GM12878 (cell line): ENCODE measurements around the gene AGER.
A peak's percentile ranks its signal among the peaks of the same experiment; 100 is the strongest.

Experiments used
- CREB1 ChIP-seq: IDR thresholded peaks from 2 replicates; pipeline ENCODE4 v1.6.1; 2012; ENCODE audit warnings: low read depth, mild to moderate bottlenecking, inconsistent platforms
- EED ChIP-seq: sonication (generic); IDR thresholded peaks from 2 replicates; pipeline ENCODE4 v1.6.1; 2016; ENCODE audit warnings: antibody characterized with exemption, low read depth
- HDAC2 ChIP-seq: fragments of 200-600 bp; sonication (generic); IDR thresholded peaks from 2 replicates; pipeline ENCODE4 v1.6.1; 2017
- POLR2A ChIP-seq: IDR thresholded peaks from 2 replicates; pipeline ENCODE4 v1.6.1; 2011; ENCODE audit warnings: low read depth, mild to moderate bottlenecking, low read length
- POLR2AphosphoS5 ChIP-seq: IDR thresholded peaks from 2 replicates; pipeline ENCODE4 v1.6.1; 2011; ENCODE audit warnings: mild to moderate bottlenecking, low read length, inconsistent platforms
- YY1 ChIP-seq: IDR thresholded peaks from 2 replicates; pipeline ENCODE4 v1.6.1; 2011; ENCODE audit warnings: low read depth, mild to moderate bottlenecking, low read length
- TF ChIP-seq, protein P1 (sequence below), 3 experiments: IDR thresholded peaks in 2 of 3; conservative IDR thresholded peaks in 1 of 3; 2 replicates each; pipeline ENCODE4 v1.5.1; 2011; ENCODE audit warnings: low read depth in 3 of 3, low read length in 3 of 3, mild to moderate bottlenecking in 3 of 3, control low read depth in 2 of 3, moderate library complexity in 2 of 3, inconsistent platforms in 1 of 3, mixed read lengths in 1 of 3; ENCODE audit not compliant: control insufficient read depth in 2 of 3, insufficient read depth in 1 of 3; ENCODE audit errors: extremely low read depth in 1 of 3
- TF ChIP-seq, protein P2 (sequence below): fragments of 450-650 bp; IDR thresholded peaks from 2 replicates; pipeline ENCODE4 v1.6.1; 2017; ENCODE audit warnings: mild to moderate bottlenecking, moderate library complexity
- TF ChIP-seq, protein P3 (sequence below): IDR thresholded peaks from 2 replicates; pipeline ENCODE4 v1.6.1; 2012; ENCODE audit warnings: mild to moderate bottlenecking, low read depth, low read length

DNA sequence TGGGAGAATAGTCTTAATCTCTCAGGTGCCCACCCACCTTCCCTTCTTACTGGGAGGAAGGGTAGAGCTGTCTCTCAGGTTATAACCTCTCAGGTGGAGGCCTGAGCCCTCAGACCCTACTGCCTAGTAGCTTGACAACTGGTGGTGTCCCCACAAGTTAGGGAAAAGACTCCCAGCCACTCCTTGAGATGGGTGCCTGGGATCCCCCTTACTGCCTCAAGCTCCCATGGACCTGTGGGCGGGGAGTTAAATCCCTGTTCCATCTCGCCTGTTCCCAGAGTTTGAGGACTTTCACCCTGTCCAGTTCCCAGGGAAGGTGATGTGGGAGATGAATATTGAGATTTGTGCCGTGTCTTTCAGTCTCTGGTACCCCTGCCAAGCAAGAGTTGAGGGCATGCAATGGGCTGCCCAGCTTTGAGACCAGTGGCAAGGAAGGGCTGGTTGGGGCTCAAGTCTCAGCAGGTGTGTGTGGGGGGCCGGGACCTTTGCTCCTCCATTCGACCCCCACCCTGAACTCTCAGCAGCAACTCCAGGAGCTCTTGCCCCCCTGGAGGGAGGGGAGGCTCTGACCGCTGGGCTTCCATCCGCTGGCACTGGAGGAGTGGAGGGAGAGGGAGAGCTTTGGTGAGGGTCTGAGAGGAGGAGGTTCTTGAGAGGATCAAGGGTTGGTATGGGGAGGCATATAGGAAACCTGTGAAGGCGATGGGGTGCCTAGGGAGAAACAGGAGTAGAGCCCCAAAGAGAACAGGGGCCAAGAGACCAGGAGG lies 7.0 kb upstream of the AGER start:
- TF ChIP-seq, protein P1, sequence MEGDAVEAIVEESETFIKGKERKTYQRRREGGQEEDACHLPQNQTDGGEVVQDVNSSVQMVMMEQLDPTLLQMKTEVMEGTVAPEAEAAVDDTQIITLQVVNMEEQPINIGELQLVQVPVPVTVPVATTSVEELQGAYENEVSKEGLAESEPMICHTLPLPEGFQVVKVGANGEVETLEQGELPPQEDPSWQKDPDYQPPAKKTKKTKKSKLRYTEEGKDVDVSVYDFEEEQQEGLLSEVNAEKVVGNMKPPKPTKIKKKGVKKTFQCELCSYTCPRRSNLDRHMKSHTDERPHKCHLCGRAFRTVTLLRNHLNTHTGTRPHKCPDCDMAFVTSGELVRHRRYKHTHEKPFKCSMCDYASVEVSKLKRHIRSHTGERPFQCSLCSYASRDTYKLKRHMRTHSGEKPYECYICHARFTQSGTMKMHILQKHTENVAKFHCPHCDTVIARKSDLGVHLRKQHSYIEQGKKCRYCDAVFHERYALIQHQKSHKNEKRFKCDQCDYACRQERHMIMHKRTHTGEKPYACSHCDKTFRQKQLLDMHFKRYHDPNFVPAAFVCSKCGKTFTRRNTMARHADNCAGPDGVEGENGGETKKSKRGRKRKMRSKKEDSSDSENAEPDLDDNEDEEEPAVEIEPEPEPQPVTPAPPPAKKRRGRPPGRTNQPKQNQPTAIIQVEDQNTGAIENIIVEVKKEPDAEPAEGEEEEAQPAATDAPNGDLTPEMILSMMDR (IDR thresholded peaks at IDR 0.05 in 2 of 3, conservative IDR thresholded peaks at IDR 0.05 in 1 of 3; ENCODE audit: control insufficient read depth in 2 of 3, extremely low read depth in 1 of 3, insufficient read depth in 1 of 3, low read depth in 3 of 3, low read length in 3 of 3), result no peak
- TF ChIP-seq POLR2A, result no peak; the same call in 1 of the 2 replicates
- 0 out of 2 replicates have a peak, but pooled peaks have one; percentile 13 for TF ChIP-seq POLR2AphosphoS5
- TF ChIP-seq, protein P2, sequence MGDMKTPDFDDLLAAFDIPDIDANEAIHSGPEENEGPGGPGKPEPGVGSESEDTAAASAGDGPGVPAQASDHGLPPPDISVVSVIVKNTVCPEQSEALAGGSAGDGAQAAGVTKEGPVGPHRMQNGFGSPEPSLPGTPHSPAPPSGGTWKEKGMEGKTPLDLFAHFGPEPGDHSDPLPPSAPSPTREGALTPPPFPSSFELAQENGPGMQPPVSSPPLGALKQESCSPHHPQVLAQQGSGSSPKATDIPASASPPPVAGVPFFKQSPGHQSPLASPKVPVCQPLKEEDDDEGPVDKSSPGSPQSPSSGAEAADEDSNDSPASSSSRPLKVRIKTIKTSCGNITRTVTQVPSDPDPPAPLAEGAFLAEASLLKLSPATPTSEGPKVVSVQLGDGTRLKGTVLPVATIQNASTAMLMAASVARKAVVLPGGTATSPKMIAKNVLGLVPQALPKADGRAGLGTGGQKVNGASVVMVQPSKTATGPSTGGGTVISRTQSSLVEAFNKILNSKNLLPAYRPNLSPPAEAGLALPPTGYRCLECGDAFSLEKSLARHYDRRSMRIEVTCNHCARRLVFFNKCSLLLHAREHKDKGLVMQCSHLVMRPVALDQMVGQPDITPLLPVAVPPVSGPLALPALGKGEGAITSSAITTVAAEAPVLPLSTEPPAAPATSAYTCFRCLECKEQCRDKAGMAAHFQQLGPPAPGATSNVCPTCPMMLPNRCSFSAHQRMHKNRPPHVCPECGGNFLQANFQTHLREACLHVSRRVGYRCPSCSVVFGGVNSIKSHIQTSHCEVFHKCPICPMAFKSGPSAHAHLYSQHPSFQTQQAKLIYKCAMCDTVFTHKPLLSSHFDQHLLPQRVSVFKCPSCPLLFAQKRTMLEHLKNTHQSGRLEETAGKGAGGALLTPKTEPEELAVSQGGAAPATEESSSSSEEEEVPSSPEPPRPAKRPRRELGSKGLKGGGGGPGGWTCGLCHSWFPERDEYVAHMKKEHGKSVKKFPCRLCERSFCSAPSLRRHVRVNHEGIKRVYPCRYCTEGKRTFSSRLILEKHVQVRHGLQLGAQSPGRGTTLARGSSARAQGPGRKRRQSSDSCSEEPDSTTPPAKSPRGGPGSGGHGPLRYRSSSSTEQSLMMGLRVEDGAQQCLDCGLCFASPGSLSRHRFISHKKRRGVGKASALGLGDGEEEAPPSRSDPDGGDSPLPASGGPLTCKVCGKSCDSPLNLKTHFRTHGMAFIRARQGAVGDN, result 0 out of 2 replicates have a peak, but pooled peaks have one; percentile 14
- TF ChIP-seq, protein P3, sequence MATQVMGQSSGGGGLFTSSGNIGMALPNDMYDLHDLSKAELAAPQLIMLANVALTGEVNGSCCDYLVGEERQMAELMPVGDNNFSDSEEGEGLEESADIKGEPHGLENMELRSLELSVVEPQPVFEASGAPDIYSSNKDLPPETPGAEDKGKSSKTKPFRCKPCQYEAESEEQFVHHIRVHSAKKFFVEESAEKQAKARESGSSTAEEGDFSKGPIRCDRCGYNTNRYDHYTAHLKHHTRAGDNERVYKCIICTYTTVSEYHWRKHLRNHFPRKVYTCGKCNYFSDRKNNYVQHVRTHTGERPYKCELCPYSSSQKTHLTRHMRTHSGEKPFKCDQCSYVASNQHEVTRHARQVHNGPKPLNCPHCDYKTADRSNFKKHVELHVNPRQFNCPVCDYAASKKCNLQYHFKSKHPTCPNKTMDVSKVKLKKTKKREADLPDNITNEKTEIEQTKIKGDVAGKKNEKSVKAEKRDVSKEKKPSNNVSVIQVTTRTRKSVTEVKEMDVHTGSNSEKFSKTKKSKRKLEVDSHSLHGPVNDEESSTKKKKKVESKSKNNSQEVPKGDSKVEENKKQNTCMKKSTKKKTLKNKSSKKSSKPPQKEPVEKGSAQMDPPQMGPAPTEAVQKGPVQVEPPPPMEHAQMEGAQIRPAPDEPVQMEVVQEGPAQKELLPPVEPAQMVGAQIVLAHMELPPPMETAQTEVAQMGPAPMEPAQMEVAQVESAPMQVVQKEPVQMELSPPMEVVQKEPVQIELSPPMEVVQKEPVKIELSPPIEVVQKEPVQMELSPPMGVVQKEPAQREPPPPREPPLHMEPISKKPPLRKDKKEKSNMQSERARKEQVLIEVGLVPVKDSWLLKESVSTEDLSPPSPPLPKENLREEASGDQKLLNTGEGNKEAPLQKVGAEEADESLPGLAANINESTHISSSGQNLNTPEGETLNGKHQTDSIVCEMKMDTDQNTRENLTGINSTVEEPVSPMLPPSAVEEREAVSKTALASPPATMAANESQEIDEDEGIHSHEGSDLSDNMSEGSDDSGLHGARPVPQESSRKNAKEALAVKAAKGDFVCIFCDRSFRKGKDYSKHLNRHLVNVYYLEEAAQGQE, result no peak
- no peak for TF ChIP-seq YY1
- no peak for TF ChIP-seq EED
- TF ChIP-seq CREB1, result no peak
- TF ChIP-seq HDAC2, result no peak
